Measurements from ENCODE around the gene TACC2. TPM values are rescaled to one million over a fixed set of nuclear protein-coding genes. Genes with fewer than 3 reads are reported as not detected.
A peak's percentile ranks its signal among the peaks of the same experiment; 100 is the strongest.

TACC2 gene
- polyA plus RNA-seq, 4 donors = 28.6 to 99.5 (median 77.2) TPM

DNA sequence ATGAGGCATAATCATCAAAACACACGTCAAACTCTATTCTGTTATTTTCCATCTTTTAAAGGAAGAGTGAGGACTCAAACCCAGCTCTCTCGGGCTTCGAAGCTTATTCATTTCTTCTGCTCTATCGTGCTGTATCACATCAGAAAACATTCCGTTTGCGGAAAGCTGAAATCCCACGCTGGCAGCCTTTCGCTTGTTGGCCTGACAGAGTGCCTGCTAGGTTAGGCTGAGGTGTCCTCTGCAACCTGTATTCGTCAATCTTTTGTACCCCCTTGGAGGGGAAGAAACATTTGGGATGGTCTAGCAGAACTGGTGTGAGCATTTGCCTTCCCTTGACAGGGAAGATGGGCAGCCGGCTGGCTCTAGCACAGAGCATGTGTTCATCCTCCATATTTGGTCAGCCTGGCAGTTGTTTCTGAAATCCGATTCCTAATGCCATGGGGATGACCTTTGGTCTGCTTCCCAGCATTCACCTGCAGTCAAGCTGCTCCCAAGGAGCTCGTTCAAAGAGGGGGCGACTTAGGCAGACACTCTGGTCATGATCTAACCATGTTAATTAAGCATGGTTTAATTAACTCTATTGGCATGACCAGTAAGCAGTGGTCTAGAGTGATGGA is 55.2 kb downstream of the TACC2 start:
- 54 to 62% (median 62%) methylated on average over 13 of the region's 13 CpGs for WGBS, 3 donors
- FAIRE-seq (no peak), DNase-seq (peak; percentile 64 to 80)
- H3K36me3 ChIP-seq (ENCODE audit: control insufficient read depth in 3 of 3, insufficient read depth in 2 of 3, low read depth in 1 of 3, low read length in 3 of 3) = no peaks in the 10 kb centered on the region
- H3K4me3 ChIP-seq (ENCODE audit: low read depth in 1 of 3, low read length in 3 of 3) = peak overlapping the region in 1 of 3 donors; percentile 1
- peak overlapping the region in 1 of 3 donors; percentile 36 for H3K27ac ChIP-seq (ENCODE audit: low read depth in 1 of 3, low read length in 2 of 3)
- no peaks in the 10 kb centered on the region for H3K9me3 ChIP-seq (ENCODE audit: control insufficient read depth in 2 of 2, insufficient read depth in 1 of 2, low read depth in 1 of 2, low read length in 1 of 2)
- H3K27me3 ChIP-seq (ENCODE audit: control insufficient read depth in 3 of 3, insufficient read depth in 3 of 3, low read length in 3 of 3) = no peaks in the 10 kb centered on the region
- H3K4me1 ChIP-seq (ENCODE audit: control insufficient read depth in 3 of 3, insufficient read depth in 2 of 3, low read depth in 1 of 3, low read length in 2 of 3) = peaks cover 0 to 12% (median 4%) of the 10 kb centered on the region in 3 donors

DNA sequence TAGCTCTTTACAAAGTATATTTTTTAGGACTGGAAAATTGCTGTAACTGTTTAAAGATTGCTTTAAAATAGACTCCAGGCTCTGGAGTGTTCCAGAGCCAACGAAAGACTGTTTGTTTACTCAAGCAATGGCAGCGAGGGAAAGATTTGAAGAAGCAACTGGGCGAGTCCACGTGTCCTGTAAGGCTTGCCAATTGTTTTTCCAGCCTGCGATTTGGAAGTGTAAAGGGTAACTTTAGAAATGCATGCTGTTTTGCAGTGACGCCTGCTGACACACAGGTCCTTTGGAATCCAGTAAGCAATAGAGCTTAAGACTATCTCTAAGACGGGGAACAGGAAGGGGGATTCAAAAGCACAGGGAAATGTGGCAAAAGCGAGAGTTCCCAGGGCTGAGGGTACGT is 55.8 kb downstream of the TACC2 start:
- Histone ChIP-seq H3K27me3 (ENCODE audit: control insufficient read depth in 3 of 3, insufficient read depth in 3 of 3, low read length in 3 of 3) (no peaks in the 10 kb centered on the region), H3K27ac (ENCODE audit: low read depth in 1 of 3, low read length in 2 of 3) (peak overlapping the region in 1 of 3 donors; percentile 36), H3K4me3 (ENCODE audit: low read depth in 1 of 3, low read length in 3 of 3) (peak overlapping the region in 1 of 3 donors; percentile 1), H3K36me3 (ENCODE audit: control insufficient read depth in 3 of 3, insufficient read depth in 2 of 3, low read depth in 1 of 3, low read length in 3 of 3) (peaks cover 0 to 2% (median 0%) of the 10 kb centered on the region in 3 donors), H3K4me1 (ENCODE audit: control insufficient read depth in 3 of 3, insufficient read depth in 2 of 3, low read depth in 1 of 3, low read length in 2 of 3) (peaks cover 0 to 14% (median 4%) of the 10 kb centered on the region in 3 donors), H3K9me3 (ENCODE audit: control insufficient read depth in 2 of 2, insufficient read depth in 1 of 2, low read depth in 1 of 2, low read length in 1 of 2) (no peaks in the 10 kb centered on the region)
- DNase-seq (peak; percentile 42 to 59), FAIRE-seq (no peak)
- WGBS, 3 donors = 20 to 24% (median 20%) methylated on average over 9 of the region's 9 CpGs

DNA sequence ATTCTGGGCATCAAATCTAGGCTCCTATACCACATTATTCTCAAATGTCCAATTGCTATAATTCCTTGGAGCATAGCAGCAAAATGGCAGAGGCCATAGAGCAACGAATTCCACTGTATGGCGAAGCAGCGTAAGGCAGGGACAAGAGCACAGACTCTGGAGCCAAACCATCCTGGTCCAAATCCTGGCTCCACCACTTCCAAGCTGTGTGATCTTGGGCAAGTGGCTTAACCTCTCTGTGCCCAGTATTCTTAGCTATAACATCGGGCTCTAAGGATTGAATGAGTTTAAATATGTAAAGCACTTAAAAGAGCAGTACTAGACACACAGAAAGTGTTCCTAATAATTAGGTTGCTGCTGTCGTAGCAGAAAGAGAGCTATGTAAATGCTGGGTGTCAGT is 56.2 kb downstream of the TACC2 start:
- Histone ChIP-seq H3K27me3 (ENCODE audit: control insufficient read depth in 3 of 3, insufficient read depth in 3 of 3, low read length in 3 of 3) (no peaks in the 10 kb centered on the region), H3K9me3 (ENCODE audit: control insufficient read depth in 2 of 2, insufficient read depth in 1 of 2, low read depth in 1 of 2, low read length in 1 of 2) (no peaks in the 10 kb centered on the region), H3K4me1 (ENCODE audit: control insufficient read depth in 3 of 3, insufficient read depth in 2 of 3, low read depth in 1 of 3, low read length in 2 of 3) (peaks cover 0 to 19% (median 4%) of the 10 kb centered on the region in 3 donors), H3K4me3 (ENCODE audit: low read depth in 1 of 3, low read length in 3 of 3) (no peak overlapping the region), H3K27ac (ENCODE audit: low read depth in 1 of 3, low read length in 2 of 3) (no peak overlapping the region), H3K36me3 (ENCODE audit: control insufficient read depth in 3 of 3, insufficient read depth in 2 of 3, low read depth in 1 of 3, low read length in 3 of 3) (peaks cover 0 to 2% (median 0%) of the 10 kb centered on the region in 3 donors)
- WGBS, 3 donors = 75 to 91% (median 88%) methylated on average over 5 of the region's 5 CpGs
- FAIRE-seq = no peak
- no peak for DNase-seq

DNA sequence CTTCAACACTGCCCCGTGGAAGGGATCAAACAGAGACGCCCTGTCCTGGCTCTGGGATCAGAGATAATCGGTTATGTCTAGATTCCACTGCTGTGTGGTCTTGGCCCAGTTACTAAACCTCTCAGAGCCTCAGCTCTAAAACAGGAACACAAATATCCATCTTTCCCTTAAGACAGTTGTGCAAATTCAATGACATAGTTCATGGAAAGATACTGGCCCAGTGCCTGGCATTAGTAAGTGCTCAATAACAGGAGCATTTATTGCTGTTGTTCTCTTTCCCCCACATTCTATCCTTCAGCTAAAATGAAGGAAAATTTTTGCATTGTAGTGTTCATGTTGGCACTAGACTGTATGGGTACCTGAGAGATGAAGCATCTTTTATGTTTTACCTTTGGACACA is 58.6 kb downstream of the TACC2 start:
- Histone ChIP-seq H3K4me1 (ENCODE audit: control insufficient read depth in 3 of 3, insufficient read depth in 2 of 3, low read depth in 1 of 3, low read length in 2 of 3) (peaks cover 0 to 33% (median 6%) of the 10 kb centered on the region in 3 donors), H3K27me3 (ENCODE audit: control insufficient read depth in 3 of 3, insufficient read depth in 3 of 3, low read length in 3 of 3) (no peaks in the 10 kb centered on the region), H3K27ac (ENCODE audit: low read depth in 1 of 3, low read length in 2 of 3) (no peak overlapping the region), H3K9me3 (ENCODE audit: control insufficient read depth in 2 of 2, insufficient read depth in 1 of 2, low read depth in 1 of 2, low read length in 1 of 2) (no peaks in the 10 kb centered on the region), H3K36me3 (ENCODE audit: control insufficient read depth in 3 of 3, insufficient read depth in 2 of 3, low read depth in 1 of 3, low read length in 3 of 3) (peaks cover 0 to 18% (median 0%) of the 10 kb centered on the region in 3 donors), H3K4me3 (ENCODE audit: low read depth in 1 of 3, low read length in 3 of 3) (no peak overlapping the region)
- 78 to 88% (median 84%) methylated on average over 3 of the region's 3 CpGs for WGBS, 3 donors
- FAIRE-seq (no peak), DNase-seq (no peak)

DNA sequence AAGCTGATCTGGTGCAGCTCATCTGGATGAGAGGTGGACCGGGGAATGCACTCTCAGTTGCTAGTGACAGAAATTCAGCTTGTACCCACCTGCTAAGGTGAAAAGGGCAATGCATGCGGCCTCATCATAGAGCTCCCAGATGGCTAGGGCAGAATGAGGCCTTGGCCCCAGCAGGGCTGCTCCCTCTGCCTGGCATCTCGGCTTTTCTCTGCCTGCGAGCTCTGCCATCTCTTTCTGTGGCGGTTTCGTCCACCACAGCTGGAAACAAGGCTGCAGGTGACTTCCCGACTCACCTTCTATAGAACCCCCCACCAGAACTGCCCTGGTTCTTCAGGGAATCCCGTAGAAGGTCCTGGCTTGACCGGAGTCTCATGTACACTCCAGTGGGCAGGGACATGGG is 60.1 kb downstream of the TACC2 start:
- H3K4me1 ChIP-seq (ENCODE audit: control insufficient read depth in 3 of 3, insufficient read depth in 2 of 3, low read depth in 1 of 3, low read length in 2 of 3) = peaks cover 0 to 29% (median 4%) of the 10 kb centered on the region in 3 donors
- WGBS, 3 donors = 84 to 91% (median 89%) methylated on average over 9 of the region's 9 CpGs

DNA sequence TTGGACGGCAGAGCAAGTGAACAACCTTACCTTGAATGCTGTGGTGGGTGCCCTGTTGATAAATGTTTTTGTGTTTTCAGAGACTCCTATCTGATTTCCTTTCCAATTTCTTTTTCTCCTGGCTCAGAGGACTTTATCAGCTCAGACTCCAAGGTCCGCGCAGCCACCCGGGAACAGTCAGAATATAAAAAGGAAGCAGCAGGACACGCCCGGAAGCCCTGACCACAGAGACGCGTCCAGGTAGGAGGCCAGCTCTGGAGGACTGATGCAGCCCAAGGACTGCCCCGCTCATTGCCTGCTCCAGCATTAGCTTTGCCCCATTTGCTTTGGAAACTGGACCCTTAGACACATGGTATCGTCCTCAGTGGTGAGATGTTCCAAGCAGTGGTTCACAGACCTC is 61.3 kb downstream of the TACC2 start:
- peak overlapping the region; percentile 17 to 84 (median 82) for H3K27ac ChIP-seq (ENCODE audit: low read depth in 1 of 3, low read length in 2 of 3)
- H3K36me3 ChIP-seq (ENCODE audit: control insufficient read depth in 3 of 3, insufficient read depth in 2 of 3, low read depth in 1 of 3, low read length in 3 of 3) = peaks cover 0 to 30% (median 0%) of the 10 kb centered on the region in 3 donors
- H3K9me3 ChIP-seq (ENCODE audit: control insufficient read depth in 2 of 2, insufficient read depth in 1 of 2, low read depth in 1 of 2, low read length in 1 of 2) = no peaks in the 10 kb centered on the region
- FAIRE-seq (no peak), DNase-seq (peak; percentile 81 to 91)
- WGBS, 3 donors = 22 to 61% (median 31%) methylated on average over 10 of the region's 10 CpGs
- no peaks in the 10 kb centered on the region for H3K27me3 ChIP-seq (ENCODE audit: control insufficient read depth in 3 of 3, insufficient read depth in 3 of 3, low read length in 3 of 3)
- H3K4me3 ChIP-seq (ENCODE audit: low read depth in 1 of 3, low read length in 3 of 3) = no peak overlapping the region
- H3K4me1 ChIP-seq (ENCODE audit: control insufficient read depth in 3 of 3, insufficient read depth in 2 of 3, low read depth in 1 of 3, low read length in 2 of 3) = peaks cover 0 to 21% (median 2%) of the 10 kb centered on the region in 3 donors

More for the DNA sequence above, 60.1 kb downstream of the TACC2 start:
- H3K9me3 ChIP-seq (ENCODE audit: control insufficient read depth in 2 of 2, insufficient read depth in 1 of 2, low read depth in 1 of 2, low read length in 1 of 2) = no peaks in the 10 kb centered on the region
- H3K36me3 ChIP-seq (ENCODE audit: control insufficient read depth in 3 of 3, insufficient read depth in 2 of 3, low read depth in 1 of 3, low read length in 3 of 3) = peaks cover 0 to 30% (median 0%) of the 10 kb centered on the region in 3 donors
- H3K27me3 ChIP-seq (ENCODE audit: control insufficient read depth in 3 of 3, insufficient read depth in 3 of 3, low read length in 3 of 3) = no peaks in the 10 kb centered on the region
- FAIRE-seq (no peak), DNase-seq (no peak)
- no peak overlapping the region for H3K27ac ChIP-seq (ENCODE audit: low read depth in 1 of 3, low read length in 2 of 3)
- H3K4me3 ChIP-seq (ENCODE audit: low read depth in 1 of 3, low read length in 3 of 3) = no peak overlapping the region

DNA sequence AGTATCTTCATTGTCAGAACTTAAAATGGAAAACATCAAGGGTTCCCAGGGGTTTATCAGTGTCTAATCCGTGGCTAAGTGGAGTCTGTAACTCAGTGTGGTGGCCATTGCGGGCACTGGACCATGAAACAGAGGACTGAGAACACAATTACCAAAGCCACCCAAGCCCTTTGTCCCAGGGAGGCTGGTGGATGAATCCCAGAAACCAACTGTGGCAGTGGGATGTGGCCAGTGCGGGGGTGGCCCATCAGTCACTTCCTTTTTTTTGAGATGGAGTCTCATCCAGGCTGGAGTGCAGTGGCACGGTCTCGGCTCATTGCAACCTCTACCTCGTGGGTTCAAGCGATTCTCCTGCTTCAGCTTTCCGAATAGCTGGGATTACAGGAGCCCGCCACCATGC is 61.8 kb downstream of the TACC2 start:
- Histone ChIP-seq H3K36me3 (ENCODE audit: control insufficient read depth in 3 of 3, insufficient read depth in 2 of 3, low read depth in 1 of 3, low read length in 3 of 3) (peaks cover 0 to 30% (median 0%) of the 10 kb centered on the region in 3 donors), H3K9me3 (ENCODE audit: control insufficient read depth in 2 of 2, insufficient read depth in 1 of 2, low read depth in 1 of 2, low read length in 1 of 2) (no peaks in the 10 kb centered on the region), H3K27ac (ENCODE audit: low read depth in 1 of 3, low read length in 2 of 3) (peak overlapping the region; percentile 9 to 84 (median 45)), H3K4me3 (ENCODE audit: low read depth in 1 of 3, low read length in 3 of 3) (no peak overlapping the region), H3K27me3 (ENCODE audit: control insufficient read depth in 3 of 3, insufficient read depth in 3 of 3, low read length in 3 of 3) (no peaks in the 10 kb centered on the region), H3K4me1 (ENCODE audit: control insufficient read depth in 3 of 3, insufficient read depth in 2 of 3, low read depth in 1 of 3, low read length in 2 of 3) (peaks cover 0 to 21% (median 2%) of the 10 kb centered on the region in 3 donors)
- DNase-seq = no peak
- WGBS, 3 donors = 83 to 90% (median 87%) methylated on average over 9 of the region's 9 CpGs
- no peak for FAIRE-seq

DNA sequence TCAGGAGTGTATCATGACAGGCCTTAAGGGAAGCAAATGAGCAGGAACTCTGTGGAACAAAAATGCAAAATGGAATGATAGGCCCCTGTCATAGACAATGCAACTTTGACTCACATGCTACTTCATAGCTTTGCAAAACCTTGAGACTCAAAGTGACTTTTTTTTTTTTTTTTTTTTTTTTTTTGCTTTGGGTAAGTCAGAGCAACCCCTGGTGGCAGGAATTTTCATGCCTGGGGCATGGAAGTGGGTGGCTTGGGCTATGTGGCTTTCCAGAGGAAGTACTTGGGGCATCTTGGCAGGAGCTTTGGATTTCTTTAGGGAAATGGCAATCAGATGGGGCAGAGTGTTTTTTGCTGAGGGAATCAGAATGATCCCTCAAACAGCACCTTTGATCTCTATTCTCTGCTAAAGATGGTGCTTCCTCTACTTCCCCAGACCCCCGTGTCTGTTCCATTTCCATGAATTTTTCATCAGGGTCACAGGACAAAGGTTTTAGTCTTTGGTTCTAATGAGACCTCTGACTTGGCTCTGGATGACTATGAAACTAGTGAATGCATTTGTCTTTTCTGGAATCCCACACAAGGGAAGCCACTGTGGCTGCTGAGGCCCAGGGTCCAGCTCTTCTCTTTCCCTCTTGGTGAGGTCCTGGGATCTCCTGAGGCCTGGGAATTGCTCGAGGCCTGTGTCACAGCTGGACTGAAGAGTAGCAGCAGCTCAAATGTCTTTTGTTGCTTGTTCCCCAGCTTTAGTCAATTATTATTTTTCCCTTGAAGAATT is 62.8 kb downstream of the TACC2 start:
- peak overlapping the region in 2 of 3 donors; percentile 47 to 57 for H3K27ac ChIP-seq (ENCODE audit: low read depth in 1 of 3, low read length in 2 of 3)
- DNase-seq (peak; percentile 78 to 79), FAIRE-seq (no peak)
- no peaks in the 10 kb centered on the region for H3K27me3 ChIP-seq (ENCODE audit: control insufficient read depth in 3 of 3, insufficient read depth in 3 of 3, low read length in 3 of 3)
- WGBS, 3 donors = 56 to 79% (median 65%) methylated on average over 2 of the region's 2 CpGs
- no peaks in the 10 kb centered on the region for H3K9me3 ChIP-seq (ENCODE audit: control insufficient read depth in 2 of 2, insufficient read depth in 1 of 2, low read depth in 1 of 2, low read length in 1 of 2)
- peaks cover 0 to 33% (median 0%) of the 10 kb centered on the region in 3 donors for H3K36me3 ChIP-seq (ENCODE audit: control insufficient read depth in 3 of 3, insufficient read depth in 2 of 3, low read depth in 1 of 3, low read length in 3 of 3)
- H3K4me3 ChIP-seq (ENCODE audit: low read depth in 1 of 3, low read length in 3 of 3) = no peak overlapping the region
- H3K4me1 ChIP-seq (ENCODE audit: control insufficient read depth in 3 of 3, insufficient read depth in 2 of 3, low read depth in 1 of 3, low read length in 2 of 3) = peaks cover 0 to 26% (median 2%) of the 10 kb centered on the region in 3 donors

All from small intestine (tissue), 7 donors.